Astrocyte (in vitro differentiated cells and primary cell): Measurements from ENCODE around the gene C19orf25.

Experiments
- EZH2 ChIP-seq: IDR thresholded peaks from 2 replicates; pipeline ENCODE4 v1.6.1; 2012; ENCODE audit warnings: mild to moderate bottlenecking, low read length, inconsistent platforms; ENCODE audit not compliant: insufficient read depth
- TF ChIP-seq, protein P1 (sequence below): IDR thresholded peaks from 2 replicates; pipeline ENCODE4 v1.5.1; 2011; ENCODE audit warnings: low read depth, mild to moderate bottlenecking, inconsistent platforms, low read length, moderate library complexity; ENCODE audit not compliant: insufficient read depth

DNA sequence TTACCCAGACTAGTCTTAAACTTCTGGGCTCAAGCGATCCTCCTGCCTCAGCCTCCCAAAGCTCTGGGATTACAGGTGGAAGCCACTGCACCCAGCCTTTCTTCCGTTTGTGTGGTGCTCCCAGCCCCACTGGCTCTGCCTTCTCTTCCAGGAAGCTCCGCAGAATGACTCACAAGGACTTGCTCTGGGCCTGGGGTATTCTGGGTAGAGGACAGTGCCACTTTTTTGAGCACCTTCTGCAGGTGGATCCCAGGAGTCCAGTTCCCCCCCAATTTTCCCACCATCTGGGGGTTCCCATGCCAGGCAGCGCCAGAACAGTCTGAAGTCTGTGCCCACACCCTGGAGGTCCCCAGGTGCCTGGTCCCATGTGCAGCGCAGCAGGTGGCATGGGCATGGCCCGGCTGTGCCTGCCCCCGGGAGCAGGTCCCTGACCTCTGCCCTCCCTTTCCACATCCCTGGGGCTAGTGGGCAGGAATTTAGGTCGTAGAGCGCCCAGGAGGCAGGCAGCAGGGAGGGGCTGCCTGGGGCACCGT is 13.5 kb upstream of the C19orf25 start:
- no peak for TF ChIP-seq EZH2
- TF ChIP-seq, protein P1, sequence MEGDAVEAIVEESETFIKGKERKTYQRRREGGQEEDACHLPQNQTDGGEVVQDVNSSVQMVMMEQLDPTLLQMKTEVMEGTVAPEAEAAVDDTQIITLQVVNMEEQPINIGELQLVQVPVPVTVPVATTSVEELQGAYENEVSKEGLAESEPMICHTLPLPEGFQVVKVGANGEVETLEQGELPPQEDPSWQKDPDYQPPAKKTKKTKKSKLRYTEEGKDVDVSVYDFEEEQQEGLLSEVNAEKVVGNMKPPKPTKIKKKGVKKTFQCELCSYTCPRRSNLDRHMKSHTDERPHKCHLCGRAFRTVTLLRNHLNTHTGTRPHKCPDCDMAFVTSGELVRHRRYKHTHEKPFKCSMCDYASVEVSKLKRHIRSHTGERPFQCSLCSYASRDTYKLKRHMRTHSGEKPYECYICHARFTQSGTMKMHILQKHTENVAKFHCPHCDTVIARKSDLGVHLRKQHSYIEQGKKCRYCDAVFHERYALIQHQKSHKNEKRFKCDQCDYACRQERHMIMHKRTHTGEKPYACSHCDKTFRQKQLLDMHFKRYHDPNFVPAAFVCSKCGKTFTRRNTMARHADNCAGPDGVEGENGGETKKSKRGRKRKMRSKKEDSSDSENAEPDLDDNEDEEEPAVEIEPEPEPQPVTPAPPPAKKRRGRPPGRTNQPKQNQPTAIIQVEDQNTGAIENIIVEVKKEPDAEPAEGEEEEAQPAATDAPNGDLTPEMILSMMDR: no peak
